Superior temporal gyrus (tissue), 1 donor: ENCODE measurements around the gene C12orf57.
A peak's percentile ranks its signal among the peaks of the same experiment; 100 is the strongest.

Source experiments
- DNase-seq: peaks from one replicate; pipeline ENCODE4 v3.0.0-alpha.2; 2016; ENCODE audit errors: extremely low spot score

The C12orf57 gene

GRCh38 chr12:6917491-6918231 lies 26.2 kb upstream of the C12orf57 start:
- no peak for DNase-seq

GRCh38 chr12:6919588-6919987 lies 24.2 kb upstream of the C12orf57 start:
- DNase-seq = no peak

GRCh38 chr12:6921539-6921938 lies 22.3 kb upstream of the C12orf57 start:
- DNase-seq = no peak

DNA sequence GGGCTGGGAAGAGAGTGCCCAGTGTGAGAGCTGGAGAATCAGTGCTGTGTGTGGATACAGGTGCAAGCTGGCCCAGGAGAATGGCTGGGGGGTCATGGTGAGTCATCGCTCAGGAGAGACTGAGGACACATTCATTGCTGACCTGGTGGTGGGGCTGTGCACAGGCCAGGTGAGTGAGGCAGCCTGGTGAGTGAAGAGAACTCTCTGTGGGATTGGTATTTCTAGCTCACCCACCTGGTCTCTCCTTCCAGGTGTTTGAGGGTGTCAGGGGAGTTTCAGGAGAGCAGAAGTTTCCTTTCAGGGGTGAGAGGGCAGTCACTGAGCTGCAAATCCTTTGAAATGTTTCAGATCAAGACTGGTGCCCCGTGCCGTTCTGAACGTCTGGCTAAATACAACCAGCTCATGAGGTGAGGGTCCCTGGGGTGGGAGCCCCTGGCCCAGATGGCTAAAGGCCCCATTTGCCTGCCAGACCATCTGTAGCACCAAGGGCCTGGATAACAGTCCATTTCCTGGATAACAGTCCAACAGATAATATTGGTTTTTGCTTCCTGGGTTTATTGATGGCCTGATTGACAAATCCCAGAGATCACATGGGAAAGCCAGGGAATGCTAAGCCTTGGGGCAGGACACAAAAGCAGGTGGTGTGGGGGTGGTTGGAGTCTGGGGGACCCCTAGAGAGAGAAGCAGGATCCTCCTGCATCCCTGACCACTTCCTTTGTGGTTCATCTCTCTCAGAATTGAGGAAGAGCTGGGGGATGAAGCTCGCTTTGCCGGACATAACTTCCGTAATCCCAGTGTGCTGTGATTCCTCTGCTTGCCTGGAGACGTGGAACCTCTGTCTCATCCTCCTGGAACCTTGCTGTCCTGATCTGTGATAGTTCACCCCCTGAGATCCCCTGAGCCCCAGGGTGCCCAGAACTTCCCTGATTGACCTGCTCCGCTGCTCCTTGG lies 21.6 kb upstream of the C12orf57 start:
- no peak for DNase-seq

DNA sequence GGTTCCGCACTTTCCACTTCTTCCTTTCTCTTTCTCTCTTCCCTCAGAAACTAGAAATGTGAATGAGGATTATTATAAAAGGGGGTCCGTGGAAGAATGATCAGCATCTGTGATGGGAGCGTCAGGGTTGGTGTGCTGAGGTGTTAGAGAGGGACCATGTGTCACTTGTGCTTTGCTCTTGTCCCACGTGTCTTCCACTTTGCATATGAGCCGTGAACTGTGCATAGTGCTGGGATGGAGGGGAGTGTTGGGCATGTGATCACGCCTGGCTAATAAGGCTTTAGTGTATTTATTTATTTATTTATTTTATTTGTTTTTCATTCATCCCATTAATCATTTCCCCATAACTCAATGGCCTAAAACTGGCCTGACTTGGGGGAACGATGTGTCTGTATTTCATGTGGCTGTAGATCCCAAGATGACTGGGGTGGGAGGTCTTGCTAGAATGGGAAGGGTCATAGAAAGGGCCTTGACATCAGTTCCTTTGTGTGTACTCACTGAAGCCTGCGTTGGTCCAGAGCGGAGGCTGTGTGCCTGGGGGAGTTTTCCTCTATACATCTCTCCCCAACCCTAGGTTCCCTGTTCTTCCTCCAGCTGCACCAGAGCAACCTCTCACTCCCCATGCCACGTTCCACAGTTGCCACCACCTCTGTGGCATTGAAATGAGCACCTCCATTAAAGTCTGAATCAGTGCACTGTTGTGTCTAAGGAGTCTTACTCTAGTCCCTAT lies 20.7 kb upstream of the C12orf57 start:
- DNase-seq = no peak

DNA sequence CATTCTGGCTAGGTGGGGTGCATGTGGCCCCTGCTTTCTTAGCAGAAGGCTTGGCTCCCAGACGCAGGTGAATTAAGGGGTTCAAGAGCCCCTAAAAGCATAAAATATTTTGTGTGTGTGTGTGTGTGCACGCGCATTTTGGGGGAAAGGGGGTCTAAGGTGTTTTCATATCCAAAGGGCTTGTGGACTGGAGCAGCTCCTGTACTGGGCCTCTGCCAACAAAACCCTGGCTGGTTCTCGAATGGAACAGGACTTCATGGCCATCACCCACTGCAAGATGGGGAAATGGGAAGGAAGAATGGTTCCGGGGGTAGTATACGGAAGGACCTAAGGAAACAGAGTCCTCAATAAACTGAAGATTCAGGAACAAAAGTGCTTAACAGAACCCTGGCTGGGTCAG lies 20.0 kb upstream of the C12orf57 start:
- DNase-seq = no peak

GRCh38 chr12:6925239-6925539 lies 18.6 kb upstream of the C12orf57 start:
- peak; percentile 33 for DNase-seq

DNA sequence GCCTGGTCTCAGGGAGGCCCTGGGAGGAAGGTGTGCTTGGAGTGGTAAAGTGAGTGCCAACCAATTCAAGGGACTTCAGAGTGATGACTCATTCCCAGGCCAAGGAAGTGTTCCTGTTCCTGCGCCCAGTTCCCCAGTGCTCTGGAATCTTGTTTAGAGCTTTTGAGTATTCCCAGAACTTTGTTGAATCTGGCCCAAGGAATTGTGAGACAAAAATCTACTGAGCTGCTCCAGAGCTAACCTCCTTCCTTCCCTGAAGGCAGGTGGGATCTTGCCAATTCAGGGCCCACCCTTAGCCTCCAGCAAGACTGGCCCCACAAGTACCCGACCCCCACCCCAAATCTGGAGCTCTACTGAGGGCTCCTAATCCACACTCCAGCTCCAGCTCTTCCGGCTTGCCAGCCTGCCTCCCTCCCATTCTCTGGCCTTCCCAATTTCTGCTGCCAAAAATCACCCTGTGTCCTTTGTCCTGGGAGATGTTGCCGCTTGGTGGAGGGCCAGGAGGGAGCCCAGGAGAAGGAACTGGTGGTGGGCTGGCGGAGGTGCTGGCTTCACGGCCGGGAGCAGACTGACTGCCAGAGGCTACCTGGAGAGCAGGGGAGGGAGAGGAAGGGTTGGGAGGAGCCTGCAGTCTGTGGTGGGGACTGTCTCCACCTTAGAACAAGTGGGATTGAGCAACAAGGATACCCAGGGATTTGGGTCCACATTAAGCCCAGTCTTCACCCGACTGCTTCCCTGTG lies 18.1 kb upstream of the C12orf57 start:
- DNase-seq = peak; percentile 75

- DNase-seq = peak; percentile 76
Measured at GRCh38 chr12:6927379-6928021, 16.3 kb upstream of the C12orf57 start, which contains the start of gene ATN1. Gene ATN1 (plus strand): TSS chr12:6927959. CDS start chr12:6934002, 6,043 bp downstream.

GRCh38 chr12:6928022-6928702 lies 15.7 kb upstream of the C12orf57 start:
- DNase-seq = no peak

- no peak for DNase-seq
Measured at GRCh38 chr12:6928703-6929407, 15.0 kb upstream of the C12orf57 start.

- no peak for DNase-seq
Measured at GRCh38 chr12:6929466-6930452, 14.1 kb upstream of the C12orf57 start.

GRCh38 chr12:6932766-6933165 lies 11.1 kb upstream of the C12orf57 start:
- DNase-seq = no peak

GRCh38 chr12:6934110-6934509 lies 9.7 kb upstream of the C12orf57 start:
- DNase-seq = no peak

GRCh38 chr12:6935371-6936193 lies 8.2 kb upstream of the C12orf57 start:
- no peak for DNase-seq

DNA sequence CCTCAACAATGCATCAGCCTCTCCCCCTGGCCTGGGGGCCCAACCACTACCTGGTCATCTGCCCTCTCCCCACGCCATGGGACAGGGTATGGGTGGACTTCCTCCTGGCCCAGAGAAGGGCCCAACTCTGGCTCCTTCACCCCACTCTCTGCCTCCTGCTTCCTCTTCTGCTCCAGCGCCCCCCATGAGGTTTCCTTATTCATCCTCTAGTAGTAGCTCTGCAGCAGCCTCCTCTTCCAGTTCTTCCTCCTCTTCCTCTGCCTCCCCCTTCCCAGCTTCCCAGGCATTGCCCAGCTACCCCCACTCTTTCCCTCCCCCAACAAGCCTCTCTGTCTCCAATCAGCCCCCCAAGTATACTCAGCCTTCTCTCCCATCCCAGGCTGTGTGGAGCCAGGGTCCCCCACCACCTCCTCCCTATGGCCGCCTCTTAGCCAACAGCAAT lies 7.6 kb upstream of the C12orf57 start:
- no peak for DNase-seq

GRCh38 chr12:6936636-6937480 lies 7.0 kb upstream of the C12orf57 start:
- DNase-seq = no peak
